Gastrocnemius medialis (tissue), 4 donors: Measurements from ENCODE around the gene LHFPL6. TPM values are rescaled to one million over a fixed set of nuclear protein-coding genes. Genes with fewer than 3 reads are reported as not detected.

Experiments used
- ATAC-seq, 2 donors: fragments of 150-250 bp; one replicate each; pipeline ENCODE4 v1.9.1; 2016
- DNase-seq, 2 donors: peaks; one replicate each; pipeline ENCODE4 v3.0.0-alpha.2; 2019
- H3K27ac ChIP-seq, 4 donors: fragments of 200-600 bp; sonication (generic); 1 replicate in 1 of 4; 2 replicates in 3 of 4; pipeline ENCODE4 v1.5.1; 2016 to 2018; ENCODE audit warnings: mild to moderate bottlenecking in 2 of 4, moderate library complexity in 1 of 4
- H3K27me3 ChIP-seq, 3 donors: fragments of 200-600 bp; sonication (generic) in 2 of 3; 1 replicate in 1 of 3; 2 replicates in 2 of 3; pipeline versions ENCODE4 v1.5.1 to v1.6.0; 2016 to 2019; ENCODE audit warnings: mild to moderate bottlenecking in 1 of 3, moderate library complexity in 1 of 3
- H3K36me3 ChIP-seq, 2 donors: fragments of 200-600 bp; sonication (generic) in 1 of 2; one replicate each; pipeline ENCODE4 v1.5.1; 2017 to 2018
- H3K4me1 ChIP-seq, 2 donors: fragments of 200-600 bp; sonication (generic) in 1 of 2; one replicate each; pipeline ENCODE4 v1.5.1; 2016 to 2017; ENCODE audit warnings: mild to moderate bottlenecking in 2 of 2
- H3K4me3 ChIP-seq, 4 donors: fragments of 200-600 bp; sonication (generic) in 3 of 4; 1 replicate in 1 of 4; 2 replicates in 3 of 4; pipeline ENCODE4 v1.5.1; 2016 to 2019; ENCODE audit warnings: mild to moderate bottlenecking in 2 of 4
- H3K9me3 ChIP-seq, 3 donors: fragments of 200-600 bp; sonication (generic) in 2 of 3; 1 replicate in 1 of 3; 2 replicates in 2 of 3; pipeline ENCODE4 v1.5.1; 2016 to 2019
- POLR2A ChIP-seq, 2 donors: fragments of 450-650 bp; IDR thresholded peaks; one replicate each; pipeline ENCODE4 v1.6.1; 2017; ENCODE audit warnings: antibody characterized with exemption in 2 of 2, mild to moderate bottlenecking in 2 of 2, moderate library complexity in 2 of 2
- in situ Hi-C, 4 donors: fragments of 200-750 bp; cut with MboI; loops; one replicate each; pipeline versions ENCODE4 v1.15.0 to v1.8.0; 2017; ENCODE audit warnings: low sequenced_read_pairs in 4 of 4
- intact Hi-C: fragments of 100-400 bp; cut with DNase I; formaldehyde crosslinking; loops from one replicate; pipeline ENCODE4 v1.15.1; 2023; ENCODE audit warnings: low total_unique reads
- total RNA-seq, 4 donors: library from RNA; depleted of rRNA; stranded (reverse); fragments of >200 nt; gene quantifications; one replicate each; pipeline versions ENCODE4 v1.1.0 to v1.2.3, GENCODE V29; 2016
- TF ChIP-seq, protein P1 (sequence below), 5 experiments: fragments of 450-650 bp in 3 of 5; fragments of 200-600 bp in 2 of 5; sonication (generic) in 2 of 5; IDR thresholded peaks in 4 of 5; conservative IDR thresholded peaks in 1 of 5; 1 replicate in 4 of 5; 2 replicates in 1 of 5; pipeline ENCODE4 v1.5.1; 2016 to 2019; ENCODE audit warnings: antibody characterized with exemption in 5 of 5, mild to moderate bottlenecking in 3 of 5, moderate library complexity in 3 of 5

The LHFPL6 gene
- total RNA-seq, 4 donors from 2014 or later: 12.7 to 26.3 (median 16.0) TPM

DNA sequence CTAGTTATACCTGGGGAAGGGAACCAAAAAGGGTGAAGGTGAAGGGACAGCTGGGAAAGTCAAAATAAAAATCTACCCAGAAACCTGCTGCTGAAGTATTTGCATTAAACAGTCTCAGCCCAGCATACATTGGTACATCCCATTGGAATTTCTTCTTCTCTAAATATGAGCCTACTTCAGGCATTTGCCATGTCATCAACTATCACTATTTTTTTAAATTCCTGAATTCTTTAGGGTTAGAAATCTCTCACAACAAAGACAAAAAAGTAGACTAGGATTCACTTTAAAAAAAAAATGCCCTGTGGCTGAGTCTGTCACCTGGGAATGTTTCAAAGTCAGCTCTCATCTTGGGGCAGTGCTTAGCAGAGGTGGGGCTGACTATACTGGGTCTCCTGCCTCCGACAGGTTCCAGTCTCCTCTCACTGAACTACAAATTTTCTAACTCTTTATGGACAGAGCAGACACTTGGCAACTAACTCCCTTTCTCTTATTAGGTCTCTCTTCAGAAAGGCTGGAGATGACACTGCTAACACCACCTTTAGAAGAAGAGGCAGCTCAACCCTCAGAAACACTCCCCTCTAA is 141.2 kb downstream of the LHFPL6 start:
- no peak overlapping the region for H3K4me3 ChIP-seq
- H3K36me3 ChIP-seq: no peaks in the 10 kb centered on the region
- TF ChIP-seq, protein P1, sequence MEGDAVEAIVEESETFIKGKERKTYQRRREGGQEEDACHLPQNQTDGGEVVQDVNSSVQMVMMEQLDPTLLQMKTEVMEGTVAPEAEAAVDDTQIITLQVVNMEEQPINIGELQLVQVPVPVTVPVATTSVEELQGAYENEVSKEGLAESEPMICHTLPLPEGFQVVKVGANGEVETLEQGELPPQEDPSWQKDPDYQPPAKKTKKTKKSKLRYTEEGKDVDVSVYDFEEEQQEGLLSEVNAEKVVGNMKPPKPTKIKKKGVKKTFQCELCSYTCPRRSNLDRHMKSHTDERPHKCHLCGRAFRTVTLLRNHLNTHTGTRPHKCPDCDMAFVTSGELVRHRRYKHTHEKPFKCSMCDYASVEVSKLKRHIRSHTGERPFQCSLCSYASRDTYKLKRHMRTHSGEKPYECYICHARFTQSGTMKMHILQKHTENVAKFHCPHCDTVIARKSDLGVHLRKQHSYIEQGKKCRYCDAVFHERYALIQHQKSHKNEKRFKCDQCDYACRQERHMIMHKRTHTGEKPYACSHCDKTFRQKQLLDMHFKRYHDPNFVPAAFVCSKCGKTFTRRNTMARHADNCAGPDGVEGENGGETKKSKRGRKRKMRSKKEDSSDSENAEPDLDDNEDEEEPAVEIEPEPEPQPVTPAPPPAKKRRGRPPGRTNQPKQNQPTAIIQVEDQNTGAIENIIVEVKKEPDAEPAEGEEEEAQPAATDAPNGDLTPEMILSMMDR (IDR thresholded peaks at IDR 0.05 in 4 of 5, conservative IDR thresholded peaks at IDR 0.05 in 1 of 5): no peak
- no peak for TF ChIP-seq POLR2A (IDR thresholded peaks at IDR 0.05)
- H3K27ac ChIP-seq: no peak overlapping the region
- H3K27me3 ChIP-seq: no peaks in the 10 kb centered on the region
- in situ Hi-C loops (no loop called here), intact Hi-C loops (no loop called here)
- DNase-seq: no peak
- no peaks in the 10 kb centered on the region for H3K9me3 ChIP-seq
- no peak for ATAC-seq
- peaks cover 0 to 6% of the 10 kb centered on the region in 2 donors for H3K4me1 ChIP-seq

DNA sequence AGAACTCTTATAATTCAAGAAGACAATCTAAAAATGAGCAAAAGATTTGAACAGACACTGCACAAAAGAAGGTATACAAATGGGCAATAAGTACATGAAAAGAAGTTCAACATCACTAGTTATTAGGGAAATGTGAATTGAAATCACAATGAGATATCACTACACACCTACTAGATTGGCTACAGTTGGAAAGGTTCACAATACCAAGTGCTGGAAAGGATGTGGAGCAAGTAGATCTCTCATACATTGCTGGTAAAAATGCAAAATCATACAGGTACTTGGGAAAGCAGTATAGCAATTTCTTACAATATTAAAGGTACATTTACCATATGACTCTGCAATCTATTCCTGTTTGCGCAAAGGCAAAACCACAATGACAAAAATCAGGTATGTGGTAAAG is 145.7 kb downstream of the LHFPL6 start:
- Histone ChIP-seq H3K4me3 (no peak overlapping the region), H3K9me3 (no peaks in the 10 kb centered on the region), H3K27ac (no peak overlapping the region), H3K27me3 (no peaks in the 10 kb centered on the region), H3K4me1 (peaks cover 18 to 27% of the 10 kb centered on the region in 2 donors), H3K36me3 (no peaks in the 10 kb centered on the region)
- intact Hi-C loops: loop anchor here (5.0 to 10.0 kb wide), 3 partner anchors 40 to 1018 kb away; partner anchors contain the start of gene LHFPL6
- in situ Hi-C loops: no loop called here
- DNase-seq: no peak
- ATAC-seq: no peak
- TF ChIP-seq POLR2A (IDR thresholded peaks at IDR 0.05): no peak
- TF ChIP-seq, protein P1 (IDR thresholded peaks at IDR 0.05 in 4 of 5, conservative IDR thresholded peaks at IDR 0.05 in 1 of 5): no peak

DNA sequence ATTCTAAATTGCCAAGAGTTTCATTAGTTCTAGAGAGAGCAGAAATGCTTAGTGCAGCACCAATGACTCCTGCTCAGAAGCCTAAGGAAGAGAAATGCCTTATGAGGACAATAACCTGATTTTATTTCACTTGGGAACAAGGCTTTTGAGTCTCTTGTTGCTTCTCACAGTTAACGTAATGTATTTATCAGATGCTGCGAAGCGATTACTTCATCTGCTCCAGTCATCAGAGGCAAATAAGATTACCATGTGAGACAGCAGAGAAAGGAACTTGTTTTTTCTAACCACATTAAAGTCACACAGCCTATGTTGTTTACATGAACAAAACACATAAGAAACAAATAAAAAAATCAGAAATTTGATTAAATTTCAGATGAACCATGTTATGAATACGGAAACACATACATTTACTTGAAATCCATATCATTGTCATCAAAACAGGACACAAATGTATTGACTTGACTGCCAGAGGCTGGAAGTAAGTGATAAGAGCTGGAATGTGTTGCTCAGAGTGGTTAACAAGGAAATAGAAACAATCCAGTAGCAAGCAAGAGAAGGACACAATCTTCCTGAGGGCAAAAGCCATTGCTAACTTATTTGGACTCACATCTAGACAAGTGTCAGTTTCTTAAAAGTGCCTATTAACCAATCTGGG is 147.3 kb downstream of the LHFPL6 start:
- no peak overlapping the region for H3K4me3 ChIP-seq
- H3K36me3 ChIP-seq: no peaks in the 10 kb centered on the region
- TF ChIP-seq, protein P1 (IDR thresholded peaks at IDR 0.05 in 4 of 5, conservative IDR thresholded peaks at IDR 0.05 in 1 of 5): no peak
- no peak for TF ChIP-seq POLR2A (IDR thresholded peaks at IDR 0.05)
- peaks cover 25 to 44% of the 10 kb centered on the region in 2 donors for H3K4me1 ChIP-seq
- H3K9me3 ChIP-seq: no peaks in the 10 kb centered on the region
- peak in 1 of 2 donors; percentile 49 for ATAC-seq
- in situ Hi-C loops (no loop called here), intact Hi-C loops (loop anchor here (5.0 to 10.0 kb wide), 3 partner anchors 38 to 1019 kb away; partner anchors contain the start of gene LHFPL6)
- H3K27me3 ChIP-seq: no peaks in the 10 kb centered on the region
- DNase-seq: no peak
- peak overlapping the region in 2 of 4 donors; percentile 23 to 55 for H3K27ac ChIP-seq

DNA sequence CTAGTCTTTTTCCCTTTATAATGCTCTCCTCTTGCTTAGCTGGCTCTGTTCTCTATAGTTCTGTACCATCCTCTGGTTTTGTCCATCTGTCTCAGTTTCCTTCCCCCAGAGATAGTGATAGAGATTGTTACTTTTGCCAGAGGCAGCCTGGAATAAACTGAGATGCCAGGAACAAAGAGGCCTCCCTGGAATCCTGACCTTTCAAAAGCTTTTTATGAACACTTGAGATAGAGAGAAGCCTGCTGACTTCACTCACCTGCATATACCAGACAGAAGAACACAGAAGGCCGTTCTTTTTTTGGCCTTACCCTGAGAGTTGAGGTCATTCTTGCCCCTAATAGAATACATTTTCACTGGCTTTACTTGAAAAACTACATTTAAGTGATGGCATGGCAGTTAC is 150.2 kb downstream of the LHFPL6 start:
- ATAC-seq: no peak
- no peak for DNase-seq
- no peaks in the 10 kb centered on the region for H3K9me3 ChIP-seq
- intact Hi-C loops (loop anchor here (10.0 kb wide), 2 partner anchors 152 to 1022 kb away; partner anchors contain the start of gene LHFPL6), in situ Hi-C loops (no loop called here)
- no peaks in the 10 kb centered on the region for H3K27me3 ChIP-seq
- H3K4me1 ChIP-seq: peaks cover 38 to 66% of the 10 kb centered on the region in 2 donors
- H3K4me3 ChIP-seq: no peak overlapping the region
- TF ChIP-seq POLR2A (IDR thresholded peaks at IDR 0.05): no peak
- TF ChIP-seq, protein P1 (IDR thresholded peaks at IDR 0.05 in 4 of 5, conservative IDR thresholded peaks at IDR 0.05 in 1 of 5): no peak
- H3K27ac ChIP-seq: peak overlapping the region; percentile 1 to 70 (median 55)
- H3K36me3 ChIP-seq: no peaks in the 10 kb centered on the region
